NCI-H2029 treated with DMSO at 0.1 percent for 48 hours (cell line): ENCODE data around the gene OR2T29.
"Not testable (repeated sequence)": the region's sequence is repeated elsewhere in the genome, so short reads cannot be mapped to it uniquely, and the experiment has no call there.

Experiments used
- DNase-seq: peaks from one replicate; lab custom pipeline; 2025; lab: John Stamatoyannopoulos, UW

Gene OR2T29

GRCh38 chr1:248507773-248508172, 54.8 kb downstream of the OR2T29 start, which contains the start of gene OR2G6:
Gene OR2G6, plus strand, starts transcription at chr1:248508073. Its CDS starts 13,574 bp downstream, at chr1:248521647.
- not testable (repeated sequence) for DNase-seq
